ENCODE results near the gene GNG4.

The GNG4 gene

GRCh38 chr1:235527196-235527814 lies 122.3 kb downstream of the GNG4 start:
- TF ChIP-seq EZH2 (optimal IDR thresholded peaks at IDR 0.05; ENCODE audit: low read depth, low read length) = no peak
- no peak for TF ChIP-seq CTCF (IDR thresholded peaks at IDR 0.05; ENCODE audit: low read length)
- TF ChIP-seq EZH2phosphoT487 (IDR thresholded peaks at IDR 0.05; ENCODE audit: low read length) = no peak

GRCh38 chr1:235525314-235525713 lies 124.3 kb downstream of the GNG4 start:
- Histone ChIP-seq H3K27ac (ENCODE audit: low read length) (no peak overlapping the region), H3K27me3 (replicated peaks; ENCODE audit: insufficient read depth, low read length) (no peaks in the 10 kb centered on the region), H4K20me1 (ENCODE audit: insufficient read depth, low read length) (no peaks in the 10 kb centered on the region), H3F3A (ENCODE audit: insufficient read depth, low read length) (no peaks in the 10 kb centered on the region), H3K79me2 (ENCODE audit: low read length) (no peaks in the 10 kb centered on the region), H3K9me2 (replicated peaks; ENCODE audit: insufficient read depth, low read length) (no peaks in the 10 kb centered on the region), H3K4me2 (ENCODE audit: low read depth, low read length) (no peak overlapping the region), H3K9me3 (replicated peaks; ENCODE audit: insufficient read depth, low read length) (no peaks in the 10 kb centered on the region), H3K4me3 (ENCODE audit: low read length) (no peak overlapping the region), H3K9ac (ENCODE audit: low read length) (no peak overlapping the region), H3K4me1 (ENCODE audit: low read length) (no peaks in the 10 kb centered on the region), H2AFZ (ENCODE audit: low read length) (no peak overlapping the region), H3K36me3 (replicated peaks; ENCODE audit: insufficient read depth, low read length) (no peaks in the 10 kb centered on the region)
- TF ChIP-seq CTCF (IDR thresholded peaks at IDR 0.05; ENCODE audit: low read length) (no peak), EZH2 (optimal IDR thresholded peaks at IDR 0.05; ENCODE audit: low read depth, low read length) (no peak), EZH2phosphoT487 (IDR thresholded peaks at IDR 0.05; ENCODE audit: low read length) (no peak)
- no peak for DNase-seq

More at GRCh38 chr1:235527196-235527814, 122.3 kb downstream of the GNG4 start:
- Histone ChIP-seq H3K9me2 (replicated peaks; ENCODE audit: insufficient read depth, low read length) (no peaks in the 10 kb centered on the region), H3K4me1 (ENCODE audit: low read length) (no peaks in the 10 kb centered on the region), H3K9me3 (replicated peaks; ENCODE audit: insufficient read depth, low read length) (no peaks in the 10 kb centered on the region), H2AFZ (ENCODE audit: low read length) (no peak overlapping the region), H3K9ac (ENCODE audit: low read length) (no peak overlapping the region), H3K4me2 (ENCODE audit: low read depth, low read length) (no peak overlapping the region), H4K20me1 (ENCODE audit: insufficient read depth, low read length) (no peaks in the 10 kb centered on the region), H3K79me2 (ENCODE audit: low read length) (no peaks in the 10 kb centered on the region), H3K27me3 (replicated peaks; ENCODE audit: insufficient read depth, low read length) (no peaks in the 10 kb centered on the region), H3K4me3 (ENCODE audit: low read length) (no peak overlapping the region), H3F3A (ENCODE audit: insufficient read depth, low read length) (no peaks in the 10 kb centered on the region), H3K36me3 (replicated peaks; ENCODE audit: insufficient read depth, low read length) (no peaks in the 10 kb centered on the region), H3K27ac (ENCODE audit: low read length) (no peak overlapping the region)
- no peak for DNase-seq

GRCh38 chr1:235516862-235517446 lies 132.6 kb downstream of the GNG4 start:
- no peaks in the 10 kb centered on the region for H3K9me3 ChIP-seq (replicated peaks; ENCODE audit: insufficient read depth, low read length)
- H2AFZ ChIP-seq (ENCODE audit: low read length) = 0 out of 2 replicates have a peak overlapping the region, but pooled peaks have one; percentile 34
- 0 out of 2 replicates have a peak, but pooled peaks cover 6% of the 10 kb centered on the region for H3F3A ChIP-seq (ENCODE audit: insufficient read depth, low read length)
- H3K9ac ChIP-seq (ENCODE audit: low read length) = no peak overlapping the region
- no peaks in the 10 kb centered on the region for H3K27me3 ChIP-seq (replicated peaks; ENCODE audit: insufficient read depth, low read length)
- peak; percentile 77 for DNase-seq
- no peaks in the 10 kb centered on the region for H3K79me2 ChIP-seq (ENCODE audit: low read length)
- H3K36me3 ChIP-seq (replicated peaks; ENCODE audit: insufficient read depth, low read length) = no peaks in the 10 kb centered on the region
- peaks cover 6% of the 10 kb centered on the region; the same call in 1 of the 2 replicates for H3K4me1 ChIP-seq (ENCODE audit: low read length)
- no peaks in the 10 kb centered on the region for H4K20me1 ChIP-seq (ENCODE audit: insufficient read depth, low read length)
- peak overlapping the region; percentile 9 for H3K4me2 ChIP-seq (ENCODE audit: low read depth, low read length)
- no peak for TF ChIP-seq EZH2 (optimal IDR thresholded peaks at IDR 0.05; ENCODE audit: low read depth, low read length)
- TF ChIP-seq CTCF (IDR thresholded peaks at IDR 0.05; ENCODE audit: low read length) = no peak
- TF ChIP-seq EZH2phosphoT487 (IDR thresholded peaks at IDR 0.05; ENCODE audit: low read length) = no peak
- no peak overlapping the region for H3K4me3 ChIP-seq (ENCODE audit: low read length)
- H3K27ac ChIP-seq (ENCODE audit: low read length) = no peak overlapping the region
- H3K9me2 ChIP-seq (replicated peaks; ENCODE audit: insufficient read depth, low read length) = no peaks in the 10 kb centered on the region
